DOHH2 (cell line): Measurements from ENCODE around the gene LRP1-AS.

Experiments used
- CTCF ChIP-seq: fragments of 200-600 bp; sonication (generic); IDR thresholded peaks from one replicate; pipeline ENCODE4 v1.5.1; 2014; ENCODE audit warnings: antibody characterized with exemption, mild to moderate bottlenecking, low read depth, low read length; ENCODE audit not compliant: poor library complexity, severe bottlenecking
- EZH2phosphoT487 ChIP-seq: fragments of 200-600 bp; sonication (generic); IDR thresholded peaks from 2 replicates; pipeline ENCODE4 v1.6.1; 2017; ENCODE audit warnings: borderline replicate concordance, mild to moderate bottlenecking, antibody characterized with exemption, low read length, moderate library complexity, mixed read lengths

DNA sequence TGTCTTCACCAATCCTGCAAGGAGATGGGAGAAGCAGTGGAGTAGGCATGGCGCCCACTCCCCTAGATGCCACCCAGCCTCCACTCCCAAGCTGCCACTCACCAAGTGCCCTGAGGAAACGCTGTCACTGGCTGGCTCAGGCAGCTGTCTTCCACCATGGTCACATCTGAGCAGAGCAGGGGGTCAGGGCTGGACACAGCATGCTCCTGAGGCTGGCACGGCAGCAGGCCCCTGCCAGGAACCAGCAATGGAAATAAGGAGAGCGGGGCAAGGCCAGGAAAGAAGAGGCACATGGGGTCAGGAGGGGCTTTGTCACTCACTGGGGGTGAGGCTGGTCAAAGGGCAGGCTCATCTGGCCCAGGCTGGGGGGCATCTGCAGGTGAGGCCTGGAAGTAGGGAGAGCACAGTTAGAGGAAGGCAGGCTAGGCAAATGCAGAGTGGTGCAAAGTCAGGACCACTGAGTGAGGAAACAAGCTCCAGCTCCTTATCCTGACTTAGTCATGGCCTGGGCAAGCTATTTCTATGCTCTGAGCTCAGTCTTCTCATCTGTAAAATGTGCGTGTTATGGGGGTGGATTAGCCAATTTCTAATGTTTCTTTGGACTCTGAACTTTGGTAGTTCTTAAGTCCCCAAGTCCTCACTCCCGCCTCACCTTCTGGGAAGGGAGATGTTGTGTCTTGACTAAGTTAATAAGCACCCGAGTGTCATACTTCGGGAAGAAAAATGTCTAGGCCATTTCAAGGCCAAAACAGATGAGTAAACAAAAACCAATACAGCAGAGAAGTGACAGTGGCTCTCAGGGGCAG lies 50.5 kb downstream of the LRP1-AS start:
- no peak for TF ChIP-seq CTCF
- no peak for TF ChIP-seq EZH2phosphoT487
